H1 (cell line): ENCODE results near the gene BTBD16. TPM values are rescaled to one million over a fixed set of nuclear protein-coding genes. Genes with fewer than 3 reads are reported as not detected.

Experiments
- CTCF ChIA-PET: fragments of 300-600 bp; sonication (Branson Sonifier 250); formaldehyde crosslinking; loops from one replicate; lab custom pipeline; 2021; ENCODE audit not compliant: partially characterized antibody; lab: Charles Lee
- POLR2A ChIA-PET: fragments of 300-600 bp; sonication (Branson Sonifier 250); formaldehyde crosslinking; loops from one replicate; lab custom pipeline; 2021; ENCODE audit warnings: inconsistent platforms; ENCODE audit not compliant: partially characterized antibody; lab: Charles Lee
- DNase-seq, 2 experiments: peaks; one replicate each; pipeline versions ENCODE4 v3.0.0 to v3.0.0-alpha.2; 2010 to 2022; ENCODE audit warnings: low spot score in 2 of 2, low read depth in 1 of 2, mixed read lengths in 1 of 2
- FAIRE-seq: peaks from 2 replicates; lab custom pipeline; 2011; peaks lifted over from hg19 to GRCh38; lab: Jason Lieb, UNC
- H2AFZ ChIP-seq: 2 replicates; pipeline ENCODE4 v1.8.1; 2012; ENCODE audit warnings: low read length, inconsistent platforms
- H2AK5ac ChIP-seq: 2 replicates; pipeline ENCODE4 v1.6.1; 2013; ENCODE audit warnings: low read depth, low read length
- H2BK120ac ChIP-seq: replicated peaks from 2 replicates; pipeline ENCODE3; 2013; ENCODE audit warnings: low read depth, low read length, inconsistent platforms
- H2BK12ac ChIP-seq: 2 replicates; pipeline ENCODE4 v1.6.1; 2013; ENCODE audit warnings: low read depth, low read length
- H2BK15ac ChIP-seq: 2 replicates; pipeline ENCODE4 v1.6.1; 2013; ENCODE audit warnings: low read length
- H2BK20ac ChIP-seq: 2 replicates; pipeline ENCODE4 v1.6.1; 2013; ENCODE audit warnings: low read length
- H2BK5ac ChIP-seq: 2 replicates; pipeline ENCODE4 v1.6.1; 2013; ENCODE audit warnings: low read depth, low read length
- H3K14ac ChIP-seq: 2 replicates; pipeline ENCODE4 v1.6.1; 2013; ENCODE audit warnings: inconsistent platforms; ENCODE audit not compliant: insufficient read length
- H3K18ac ChIP-seq: 2 replicates; pipeline ENCODE4 v1.6.1; 2013; ENCODE audit warnings: low read length; ENCODE audit errors: extremely low read depth
- H3K23ac ChIP-seq: 2 replicates; pipeline ENCODE4 v1.6.1; 2013; ENCODE audit warnings: inconsistent platforms; ENCODE audit not compliant: insufficient read length
- H3K23me2 ChIP-seq: 2 replicates; pipeline ENCODE4 v1.6.1; 2013; ENCODE audit warnings: low read depth, low read length
- H3K27ac ChIP-seq: 2 replicates; pipeline ENCODE4 v1.6.1; 2011; ENCODE audit warnings: low read depth, low read length, inconsistent platforms
- H3K27me3 ChIP-seq, 4 experiments: replicated peaks in 1 of 4; 1 replicate in 1 of 4; 2 replicates in 3 of 4; pipeline versions ENCODE4 v1.6.1 to v1.8.1; 2011 to 2013; ENCODE audit warnings: low read length in 3 of 4, mild to moderate bottlenecking in 3 of 4, inconsistent platforms in 2 of 4, mixed read lengths in 2 of 4, moderate library complexity in 1 of 4; ENCODE audit not compliant: control insufficient read depth in 3 of 4, insufficient read depth in 3 of 4; ENCODE audit errors: extremely low read depth in 1 of 4
- H3K36me3 ChIP-seq, 4 experiments: 2 replicates each; pipeline versions ENCODE4 v1.6.1 to v1.8.1; 2011 to 2013; ENCODE audit warnings: mild to moderate bottlenecking in 4 of 4, low read length in 3 of 4, moderate library complexity in 2 of 4, control low read depth in 1 of 4, inconsistent platforms in 1 of 4; ENCODE audit not compliant: insufficient read depth in 4 of 4, control insufficient read depth in 2 of 4
- H3K4ac ChIP-seq: replicated peaks from 2 replicates; pipeline ENCODE3; 2013; ENCODE audit warnings: low read length, low read depth, mixed read lengths, inconsistent platforms; ENCODE audit not compliant: insufficient read length
- H3K4me1 ChIP-seq, 4 experiments: replicated peaks in 1 of 4; 1 replicate in 1 of 4; 2 replicates in 3 of 4; pipeline versions ENCODE4 v1.6.1 to v1.8.1; 2011 to 2013; ENCODE audit warnings: low read length in 3 of 4, inconsistent platforms in 2 of 4, mixed read lengths in 1 of 4; ENCODE audit not compliant: insufficient read depth in 4 of 4, control insufficient read depth in 3 of 4
- H3K4me2 ChIP-seq, 2 experiments: 2 replicates each; pipeline versions ENCODE4 v1.6.1 to v1.8.1; 2011 to 2013; ENCODE audit warnings: low read depth in 2 of 2, low read length in 2 of 2, control low read depth in 1 of 2, inconsistent platforms in 1 of 2, mild to moderate bottlenecking in 1 of 2; ENCODE audit not compliant: insufficient read depth in 1 of 2
- H3K4me3 ChIP-seq, 4 experiments: fragments of 200-600, 300-600 bp in 1 of 4; sonication (generic), shearing (Covaris generic), sonication (Bioruptor Twin) in 1 of 4; 2 replicates each; pipeline versions ENCODE4 v1.5.1 to v1.8.1; 2011 to 2016; ENCODE audit warnings: low read length in 4 of 4, low read depth in 3 of 4, control low read depth in 2 of 4, inconsistent platforms in 2 of 4, mild to moderate bottlenecking in 2 of 4, mixed read lengths in 1 of 4, moderate library complexity in 1 of 4; ENCODE audit not compliant: insufficient read depth in 2 of 4; ENCODE audit errors: extremely low read depth in 1 of 4
- H3K56ac ChIP-seq: replicated peaks from 2 replicates; pipeline ENCODE3; 2013; ENCODE audit warnings: low read depth, mild to moderate bottlenecking, mixed read lengths, low read length, inconsistent platforms; ENCODE audit not compliant: insufficient read length
- H3K79me1 ChIP-seq: 2 replicates; pipeline ENCODE4 v1.6.1; 2013; ENCODE audit warnings: low read depth, low read length, control low read depth
- H3K79me2 ChIP-seq, 2 experiments: 2 replicates each; pipeline versions ENCODE4 v1.6.1 to v1.8.1; 2012 to 2013; ENCODE audit warnings: low read length in 2 of 2, mild to moderate bottlenecking in 2 of 2, inconsistent platforms in 1 of 2; ENCODE audit not compliant: insufficient read depth in 2 of 2, control insufficient read depth in 1 of 2
- H3K9ac ChIP-seq, 4 experiments: replicated peaks in 1 of 4; 1 replicate in 1 of 4; 2 replicates in 3 of 4; pipeline versions ENCODE4 v1.6.1 to v1.8.1; 2011 to 2013; ENCODE audit warnings: low read depth in 3 of 4, low read length in 3 of 4, control low read depth in 2 of 4, mild to moderate bottlenecking in 2 of 4, moderate library complexity in 2 of 4, inconsistent platforms in 1 of 4; ENCODE audit errors: extremely low read depth in 1 of 4
- H3K9me3 ChIP-seq, 2 experiments: 2 replicates each; pipeline versions ENCODE4 v1.6.1 to v1.8.1; 2012 to 2013; ENCODE audit warnings: mild to moderate bottlenecking in 2 of 2, moderate library complexity in 2 of 2, control low read depth in 1 of 2, inconsistent platforms in 1 of 2, low read depth in 1 of 2, low read length in 1 of 2, mixed read lengths in 1 of 2; ENCODE audit not compliant: insufficient read depth in 2 of 2
- H4K20me1 ChIP-seq, 2 experiments: replicated peaks in 1 of 2; 2 replicates each; pipeline versions ENCODE3 to v1.8.1; 2011 to 2013; ENCODE audit warnings: inconsistent platforms in 2 of 2, low read length in 2 of 2, mild to moderate bottlenecking in 1 of 2; ENCODE audit not compliant: insufficient read depth in 2 of 2, control insufficient read depth in 1 of 2
- H4K5ac ChIP-seq: 2 replicates; pipeline ENCODE4 v1.6.1; 2013; ENCODE audit warnings: low read length, low read depth, mixed read lengths, inconsistent platforms; ENCODE audit not compliant: insufficient read length
- H4K8ac ChIP-seq: 2 replicates; pipeline ENCODE4 v1.8.0; 2013; ENCODE audit warnings: mild to moderate bottlenecking, moderate library complexity, low read length, inconsistent platforms; ENCODE audit not compliant: insufficient read depth; ENCODE audit errors: extremely low read depth
- H4K91ac ChIP-seq: replicated peaks from 2 replicates; pipeline ENCODE3; 2013; ENCODE audit warnings: low read length, mixed read lengths, inconsistent platforms; ENCODE audit not compliant: insufficient read length
- BACH1 ChIP-seq: IDR thresholded peaks from 2 replicates; pipeline ENCODE4 v1.6.1; 2012; ENCODE audit warnings: low read length, improper control_type of control experiment
- CBX8 ChIP-seq: fragments of 300-800, 300-1000 bp; sonication (generic); IDR thresholded peaks from 2 replicates; pipeline ENCODE4 v1.7.1; 2016; ENCODE audit warnings: low read depth, low read length, borderline replicate concordance
- EZH2 ChIP-seq: fragments of 200-600 bp; sonication (generic); IDR thresholded peaks from 2 replicates; pipeline ENCODE4 v1.7.1; 2012; ENCODE audit warnings: low read depth, mild to moderate bottlenecking, moderate library complexity, low read length, inconsistent platforms; ENCODE audit not compliant: severe bottlenecking
- JUND ChIP-seq: IDR thresholded peaks from 2 replicates; pipeline ENCODE4 v1.6.1; 2011; ENCODE audit warnings: mild to moderate bottlenecking, improper control_type of control experiment, low read length
- MAFK ChIP-seq: IDR thresholded peaks from 2 replicates; pipeline ENCODE4 v1.6.1; 2012; ENCODE audit warnings: low read depth, mild to moderate bottlenecking, improper control_type of control experiment, low read length
- POLR2A ChIP-seq, 2 experiments: IDR thresholded peaks; 1 replicate in 1 of 2; 2 replicates in 1 of 2; pipeline ENCODE4 v1.6.1; 2011; ENCODE audit warnings: low read depth in 2 of 2, low read length in 2 of 2, mild to moderate bottlenecking in 2 of 2; ENCODE audit errors: control extremely low read depth in 1 of 2
- POU5F1 ChIP-seq: IDR thresholded peaks from 2 replicates; pipeline ENCODE4 v1.6.1; 2011; ENCODE audit warnings: low read depth, mild to moderate bottlenecking, low read length, moderate library complexity
- RFX5 ChIP-seq: IDR thresholded peaks from 2 replicates; pipeline ENCODE4 v1.6.1; 2011; ENCODE audit warnings: low read depth, low read length, improper control_type of control experiment, borderline replicate concordance
- RNF2 ChIP-seq: fragments of 200-900, 300-1000 bp; sonication (generic); IDR thresholded peaks from 2 replicates; pipeline ENCODE4 v1.7.1; 2016; ENCODE audit warnings: borderline replicate concordance, low read depth, mild to moderate bottlenecking, antibody characterized with exemption, low read length; ENCODE audit not compliant: poor library complexity, severe bottlenecking; ENCODE audit errors: missing control alignments
- WGBS, 2 experiments: shearing (Covaris generic) in 1 of 2; methylation state at CpG; one replicate each; pipeline versions ENCODE4 v1.1.6 to v1.1.7; 2013 to 2015; ENCODE audit warnings: low lambda C conversion rate in 2 of 2, mixed read lengths in 2 of 2, inconsistent platforms in 1 of 2, low coverage in 1 of 2, missing lambda C conversion rate in 1 of 2; ENCODE audit not compliant: insufficient replicate concordance in 2 of 2, insufficient coverage in 1 of 2, insufficient read length in 1 of 2; ENCODE audit errors: extremely low coverage in 1 of 2, missing lambda C conversion rate in 1 of 2; 5-methylcytosine and 5-hydroxymethylcytosine counted together
- polyA plus RNA-seq, 7 experiments: library from polyadenylated mRNA; depleted of rRNA in 3 of 7; stranded (reverse) in 5 of 7; unstranded in 2 of 7; fragments of >200 nt in 5 of 7; fragments of 200-250 nt in 2 of 7; gene quantifications; 1 replicate in 5 of 7; 2 replicates in 1 of 7; 4 replicates in 1 of 7; pipeline versions ENCODE4 v1.2.1 to v1.2.3, GENCODE V29; 2011 to 2013; ENCODE audit warnings: missing spikeins in 2 of 7, mixed read lengths in 2 of 7
- total RNA-seq: library from RNA; stranded (reverse); fragmentation: NEBNext Ultra II Directional; extraction: Animal tissue kit (Norgen Biotek cat#: 25700); gene quantifications from 2 replicates; pipeline ENCODE4 v1.2.1, GENCODE V29; 2021

BTBD16 gene
- total and polyA plus RNA-seq, 2 of the 8 experiments (the other 6 are each of a cell fraction or from before 2014, with no cell fraction given): 0.05 TPM; not detected in 1

- Histone ChIP-seq H2BK20ac (no peak overlapping the region), H3K4me2 (no peak overlapping the region), H2BK120ac (no peak overlapping the region), H3K4me1 (peaks cover 0 to 3% (median 0%) of the 10 kb centered on the region in 4 experiments; a peak in 2 of 7 replicates), H2BK12ac (no peak overlapping the region), H4K5ac (no peak overlapping the region), H2AK5ac (no peak overlapping the region), H2BK15ac (no peak overlapping the region), H3K27ac (no peak overlapping the region), H3K23me2 (peaks cover 2% of the 10 kb centered on the region), H3K4ac (no peak overlapping the region), H4K8ac (no peak overlapping the region), H3K14ac (no peak overlapping the region), H3K23ac (no peak overlapping the region), H2AFZ (no peak overlapping the region), H3K79me2 (peaks cover 14 to 84% of the 10 kb centered on the region in 2 experiments; a peak in 3 of 4 replicates), H3K27me3 (no peaks in the 10 kb centered on the region), H3K36me3 (no peaks in the 10 kb centered on the region; a peak in 3 of 8 replicates), H3K56ac (no peak overlapping the region), H3K18ac (no peak overlapping the region), H2BK5ac (no peak overlapping the region), H3K79me1 (peaks cover 6% of the 10 kb centered on the region; the same call in 1 of the 2 replicates)
- DNase-seq (no peak), FAIRE-seq (no peak)
- 88% methylated on average over 5 of the region's 5 CpGs; no CpG with 5 or more reads in 1 of the 2 experiments for WGBS, 2 experiments
- POLR2A ChIA-PET: no interaction called here
- CTCF ChIA-PET: no interaction called here
- TF ChIP-seq EZH2: no peak
- TF ChIP-seq RNF2: no peak
- no peak for TF ChIP-seq RFX5
- TF ChIP-seq POU5F1: no peak
- TF ChIP-seq BACH1: no peak
- TF ChIP-seq POLR2A (IDR thresholded peaks at IDR 0.05; ENCODE audit: control extremely low read depth in 1 of 2, low read depth in 2 of 2, low read length in 2 of 2): no peak
- TF ChIP-seq JUND: no peak
- no peak for TF ChIP-seq CBX8
- no peak for TF ChIP-seq MAFK
- TF ChIP-seq, all 59 proteins: peak for 0
- H3K9ac ChIP-seq: no peak overlapping the region
- no peak overlapping the region for H3K4me3 ChIP-seq
- peaks cover 0 to 2% of the 10 kb centered on the region in 2 experiments for H4K20me1 ChIP-seq
- no peak overlapping the region for H4K91ac ChIP-seq
- no peaks in the 10 kb centered on the region for H3K9me3 ChIP-seq
These were observed 107.9 kb downstream of the BTBD16 start for GRCh38 chr10:122379041-122379440.
